HCT116 (cell line): ENCODE results near the gene NPW. TPM values are rescaled to one million over a fixed set of nuclear protein-coding genes. Genes with fewer than 3 reads are reported as not detected.
A peak's percentile ranks its signal among the peaks of the same experiment; 100 is the strongest.

ENCODE experiments used
- ATAC-seq: fragments of 200-7000 bp; cut with Tn5 transposase; 2 replicates; pipeline ENCODE4 v1.9.1; 2020; ENCODE audit warnings: mild to moderate bottlenecking, moderate library complexity
- BruUV-seq: library from RNA; stranded (reverse); fragments of 400-500 nt; replicated peaks from 2 replicates; lab custom pipeline; 2021; lab: Mats Ljungman, UMichigan
- CTCF ChIA-PET: fragments of 300-600 bp; sonication (Branson Sonifier 250); formaldehyde crosslinking; loops from one replicate; lab custom pipeline; 2021; ENCODE audit warnings: antibody characterized with exemption; lab: Charles Lee
- POLR2A ChIA-PET: fragments of 300-600, 350-600 bp; sonication (Branson Sonifier 250); formaldehyde crosslinking; loops from one replicate; lab custom pipeline; 2021; ENCODE audit warnings: antibody characterized with exemption; lab: Charles Lee
- RAD21 ChIA-PET, 2 experiments: fragments of 300-600 bp; sonication (Branson Sonifier 250); formaldehyde crosslinking; loops; one replicate each; lab custom pipeline; 2023; ENCODE audit warnings: low total read pairs in 2 of 2; ENCODE audit not compliant: uncharacterized antibody in 2 of 2, unreplicated experiment in 2 of 2, low non-redundant PET in 1 of 2; lab: Charles Lee
- DNase-seq: peaks from one replicate; pipeline ENCODE4 v3.0.0-alpha.2; 2010; ENCODE audit warnings: low read depth, low spot score
- H2AFZ ChIP-seq: fragments of 200-600 bp; shearing (Covaris generic), sonication (generic); 2 replicates; pipeline ENCODE4 v1.6.1; 2017; ENCODE audit warnings: low read depth, mixed run types, mixed read lengths, antibody characterized with exemption, low read length; ENCODE audit not compliant: poor library complexity, severe bottlenecking
- H3K27ac ChIP-seq: 2 replicates; pipeline ENCODE4 v1.5.1; 2012; ENCODE audit warnings: low read depth, low read length
- H3K27me3 ChIP-seq: fragments of 200-600 bp; sonication (generic); 2 replicates; pipeline ENCODE4 v1.6.1; 2016; ENCODE audit warnings: mixed run types, low read length, mixed read lengths; ENCODE audit not compliant: insufficient read depth
- H3K36me3 ChIP-seq, 2 experiments: fragments of 200-500 bp in 1 of 2; fragments of 200-600 bp in 1 of 2; sonication (Bioruptor generic) in 1 of 2; sonication (generic) in 1 of 2; 2 replicates each; pipeline versions ENCODE4 v1.5.1 to v1.6.1; 2014 to 2016; ENCODE audit warnings: low read length in 2 of 2, inconsistent platforms in 1 of 2, mixed read lengths in 1 of 2, mixed run types in 1 of 2; ENCODE audit not compliant: insufficient read depth in 2 of 2, control insufficient read depth in 1 of 2
- H3K4me1 ChIP-seq, 2 experiments: fragments of 200-600 bp in 1 of 2; sonication (generic) in 1 of 2; 2 replicates each; pipeline versions ENCODE4 v1.5.1 to v1.6.1; 2012 to 2017; ENCODE audit warnings: low read length in 2 of 2, inconsistent platforms in 1 of 2, mild to moderate bottlenecking in 1 of 2, mixed read lengths in 1 of 2, mixed run types in 1 of 2, moderate library complexity in 1 of 2; ENCODE audit not compliant: insufficient read depth in 2 of 2, control insufficient read depth in 1 of 2
- H3K4me2 ChIP-seq: fragments of 200-600 bp; sonication (generic); 2 replicates; pipeline ENCODE4 v1.6.1; 2017; ENCODE audit warnings: mixed run types, low read length, mixed read lengths
- H3K4me3 ChIP-seq, 2 experiments: fragments of 200-600 bp in 1 of 2; sonication (generic) in 1 of 2; replicated peaks in 1 of 2; 2 replicates each; pipeline ENCODE4 v1.5.1; 2011 to 2016; ENCODE audit warnings: low read length in 2 of 2, control low read depth in 1 of 2, low read depth in 1 of 2, mild to moderate bottlenecking in 1 of 2, mixed read lengths in 1 of 2, mixed run types in 1 of 2
- H3K79me2 ChIP-seq: fragments of 200-600 bp; sonication (generic); 2 replicates; pipeline ENCODE4 v1.6.1; 2017; ENCODE audit warnings: mild to moderate bottlenecking, mixed run types, low read length, moderate library complexity, mixed read lengths; ENCODE audit not compliant: insufficient read depth
- H3K9ac ChIP-seq: fragments of 200-600 bp; sonication (generic); 2 replicates; pipeline ENCODE4 v1.6.1; 2016; ENCODE audit warnings: low read length, mixed read lengths
- H3K9me2 ChIP-seq: fragments of 200-600 bp; sonication (generic), shearing (Covaris generic); 2 replicates; pipeline ENCODE4 v1.6.1; 2017; ENCODE audit warnings: mixed run types, mild to moderate bottlenecking, moderate library complexity; ENCODE audit not compliant: insufficient read depth
- H3K9me3 ChIP-seq, 2 experiments: fragments of 200-500 bp in 1 of 2; fragments of 200-600 bp in 1 of 2; sonication (Bioruptor generic) in 1 of 2; sonication (generic) in 1 of 2; 2 replicates each; pipeline ENCODE4 v1.6.1; 2014 to 2017; ENCODE audit warnings: low read length in 2 of 2, mixed read lengths in 2 of 2, inconsistent platforms in 1 of 2, low read depth in 1 of 2, mild to moderate bottlenecking in 1 of 2, mixed run types in 1 of 2, moderate library complexity in 1 of 2; ENCODE audit not compliant: control insufficient read depth in 1 of 2, insufficient read depth in 1 of 2
- H4K20me1 ChIP-seq: fragments of 200-600 bp; sonication (generic), shearing (Covaris generic); 2 replicates; pipeline ENCODE4 v1.6.1; 2017; ENCODE audit warnings: mixed run types, mild to moderate bottlenecking, moderate library complexity; ENCODE audit not compliant: insufficient read depth
- CBX3 ChIP-seq: IDR thresholded peaks from 2 replicates; pipeline ENCODE4 v1.6.1; 2012; ENCODE audit warnings: low read depth
- CTCF ChIP-seq, 3 experiments: fragments of 200-600 bp in 1 of 3; sonication (generic) in 1 of 3; IDR thresholded peaks in 2 of 3; conservative IDR thresholded peaks in 1 of 3; 2 replicates each; pipeline ENCODE4 v1.5.1; 2012 to 2017; ENCODE audit warnings: low read depth in 2 of 3, low read length in 2 of 3, antibody characterized with exemption in 1 of 3, borderline replicate concordance in 1 of 3, control low read depth in 1 of 3, mild to moderate bottlenecking in 1 of 3, mixed read lengths in 1 of 3, mixed run types in 1 of 3, moderate library complexity in 1 of 3; ENCODE audit not compliant: insufficient read depth in 1 of 3
- ELF1 ChIP-seq: IDR thresholded peaks from 2 replicates; pipeline ENCODE4 v1.6.1; 2012; ENCODE audit warnings: low read depth, borderline replicate concordance
- EZH2 ChIP-seq: fragments of 200-600 bp; sonication (generic); IDR thresholded peaks from 2 replicates; pipeline ENCODE4 v1.6.1; 2017; ENCODE audit warnings: antibody characterized with exemption, mixed run types
- EZH2phosphoT487 ChIP-seq: fragments of 200-600 bp; IDR thresholded peaks from 2 replicates; pipeline ENCODE4 v1.6.1; 2018; ENCODE audit warnings: antibody characterized with exemption, borderline replicate concordance
- MAX ChIP-seq: IDR thresholded peaks from 2 replicates; pipeline ENCODE4 v1.6.1; 2012
- POLR2A ChIP-seq: IDR thresholded peaks from 2 replicates; pipeline ENCODE4 v1.7.0; 2011; ENCODE audit warnings: borderline replicate concordance; ENCODE audit not compliant: insufficient read depth, insufficient read length; ENCODE audit errors: extremely low read depth
- POLR2AphosphoS5 ChIP-seq: IDR thresholded peaks from 2 replicates; pipeline ENCODE4 v1.6.1; 2011; ENCODE audit warnings: mild to moderate bottlenecking, low read depth, low read length, moderate library complexity
- RAD21 ChIP-seq: IDR thresholded peaks from 2 replicates; pipeline ENCODE4 v1.6.1; 2012; ENCODE audit warnings: low read depth, mild to moderate bottlenecking
- SRF ChIP-seq: IDR thresholded peaks from 2 replicates; pipeline ENCODE4 v1.6.1; 2012; ENCODE audit warnings: low read depth
- ZFX ChIP-seq: fragments of 450-650 bp; IDR thresholded peaks from 2 replicates; pipeline ENCODE4 v1.6.1; 2017
- intact Hi-C: fragments of 100-400 bp; cut with micrococcal nuclease; formaldehyde crosslinking; loops from 2 replicates; pipeline ENCODE4 v1.10.0; 2022
- total RNA-seq: library from RNA; stranded (reverse); gene quantifications from one replicate; pipeline ENCODE4 v1.2.1, GENCODE V29; 2021; ENCODE audit not compliant: unreplicated experiment

NPW gene
- total RNA-seq, 1 experiment from 2014 or later: 226 TPM

- no peak for DNase-seq
- POLR2A ChIA-PET: no interaction called here
- intact Hi-C loops: loop anchor here (10.0 kb wide), 1 partner anchor 227 kb away; the partner anchor contains the start of gene ECI1
These were observed 7.7 kb downstream of the NPW start for GRCh38 chr16:2027024-2028010.

More at GRCh38 chr16:2027024-2028010, 7.7 kb downstream of the NPW start:
- Histone ChIP-seq H3K4me3 (peak overlapping the region; percentile 60 to 77), H3K9ac (peak overlapping the region; percentile 76), H3K4me1 (peaks cover 27 to 43% of the 10 kb centered on the region in 2 experiments), H2AFZ (no peak overlapping the region), H3K4me2 (peak overlapping the region; percentile 99), H3K79me2 (peaks cover 14% of the 10 kb centered on the region; the same call in 1 of the 2 replicates), H4K20me1 (no peaks in the 10 kb centered on the region), H3K9me2 (no peaks in the 10 kb centered on the region), H3K9me3 (no peaks in the 10 kb centered on the region), H3K36me3 (no peaks in the 10 kb centered on the region), H3K27me3 (no peaks in the 10 kb centered on the region), H3K27ac (peak overlapping the region; percentile 72; the same call in 1 of the 2 replicates)
- TF ChIP-seq CBX3 (no peak), EZH2phosphoT487 (no peak), ZFX (peak; percentile 25; the same call in 1 of the 2 replicates), SRF (no peak), ELF1 (no peak), RAD21 (no peak), POLR2A (no peak), POLR2AphosphoS5 (0 out of 2 replicates have a peak, but pooled peaks have one; percentile 3), CTCF (IDR thresholded peaks at IDR 0.05 in 2 of 3, conservative IDR thresholded peaks at IDR 0.05 in 1 of 3; ENCODE audit: borderline replicate concordance in 1 of 3, insufficient read depth in 1 of 3, low read depth in 2 of 3, low read length in 2 of 3) (0 out of 6 replicates have a peak, but pooled peaks of 1 of the 3 experiments have one; percentile 11), EZH2 (no peak), MAX (no peak)
- ATAC-seq: peak; percentile 5
- RAD21 ChIA-PET: interaction anchor here in 1 of 2 experiments (1.2 kb wide), 1 partner anchor 113 kb away, joined by 3 read pairs; no protein-coding TSS in a partner anchor
- BruUV-seq: TSS peak; percentile 45
- CTCF ChIA-PET: no interaction called here
